HEK293 (cell line): ENCODE results near the gene MYOF.
A peak's percentile ranks its signal among the peaks of the same experiment; 100 is the strongest.

Source experiments
- GLIS1 ChIP-seq: fragments of 450-650 bp; formaldehyde crosslinking; IDR thresholded peaks from 2 replicates; pipeline ENCODE4 v1.5.1; 2016; ENCODE audit warnings: missing biosample characterization, missing genetic modification characterization
- KLF10 ChIP-seq: fragments of 450-650 bp; IDR thresholded peaks from 2 replicates; pipeline ENCODE4 v1.5.1; 2018; ENCODE audit warnings: missing biosample characterization, mild to moderate bottlenecking, missing genetic modification characterization
- SP2 ChIP-seq: fragments of 450-650 bp; formaldehyde crosslinking; IDR thresholded peaks from 2 replicates; pipeline ENCODE4 v1.5.1; 2016; ENCODE audit warnings: missing biosample characterization, missing genetic modification characterization
- TCF7L2 ChIP-seq: IDR thresholded peaks from 2 replicates; pipeline ENCODE4 v1.6.1; 2011; ENCODE audit warnings: low read depth, mild to moderate bottlenecking, inconsistent platforms, low read length, moderate library complexity, borderline replicate concordance
- TSHZ1 ChIP-seq: fragments of 450-650 bp; formaldehyde crosslinking; IDR thresholded peaks from 2 replicates; pipeline ENCODE4 v1.5.1; 2016; ENCODE audit warnings: missing biosample characterization, missing genetic modification characterization, borderline replicate concordance
- ZBTB1 ChIP-seq: fragments of 450-650 bp; formaldehyde crosslinking; IDR thresholded peaks from 2 replicates; pipeline ENCODE4 v1.5.1; 2016; ENCODE audit warnings: missing biosample characterization, missing genetic modification characterization
- ZEB2 ChIP-seq: fragments of 450-650 bp; formaldehyde crosslinking; IDR thresholded peaks from 2 replicates; pipeline ENCODE4 v1.5.1; 2016; ENCODE audit warnings: missing biosample characterization, missing genetic modification characterization
- ZNF10 ChIP-seq: fragments of 450-650 bp; formaldehyde crosslinking; IDR thresholded peaks from 2 replicates; pipeline ENCODE4 v1.5.1; 2017; ENCODE audit warnings: missing biosample characterization, missing genetic modification characterization
- ZNF354C ChIP-seq: fragments of 450-650 bp; formaldehyde crosslinking; IDR thresholded peaks from 2 replicates; pipeline ENCODE4 v1.5.1; 2016; ENCODE audit warnings: missing biosample characterization, missing genetic modification characterization, low read depth, borderline replicate concordance
- ZNF394 ChIP-seq: fragments of 450-650 bp; formaldehyde crosslinking; IDR thresholded peaks from 2 replicates; pipeline ENCODE4 v1.5.1; 2016; ENCODE audit warnings: missing biosample characterization, missing genetic modification characterization, mild to moderate bottlenecking, moderate library complexity, borderline replicate concordance
- ZNF433 ChIP-seq: fragments of 450-650 bp; formaldehyde crosslinking; IDR thresholded peaks from 2 replicates; pipeline ENCODE4 v1.5.1; 2016; ENCODE audit warnings: missing biosample characterization, missing genetic modification characterization, low read depth
- ZNF549 ChIP-seq: fragments of 450-650 bp; IDR thresholded peaks from 2 replicates; pipeline ENCODE4 v1.5.1; 2018; ENCODE audit warnings: missing biosample characterization, missing genetic modification characterization, mild to moderate bottlenecking, inconsistent platforms, moderate library complexity
- ZNF596 ChIP-seq: fragments of 450-650 bp; IDR thresholded peaks from 2 replicates; pipeline ENCODE4 v1.5.0; 2018; ENCODE audit warnings: missing biosample characterization, mild to moderate bottlenecking, missing genetic modification characterization, moderate library complexity
- ZNF624 ChIP-seq: fragments of 450-650 bp; formaldehyde crosslinking; IDR thresholded peaks from 2 replicates; pipeline ENCODE4 v1.5.1; 2017; ENCODE audit warnings: missing biosample characterization, missing genetic modification characterization
- ZNF626 ChIP-seq: fragments of 450-650 bp; sonication (Bioruptor Pico); formaldehyde crosslinking; IDR thresholded peaks from 2 replicates; pipeline ENCODE4 v1.5.1; 2018; ENCODE audit warnings: missing biosample characterization, missing genetic modification characterization, inconsistent platforms
- ZNF692 ChIP-seq: fragments of 450-650 bp; formaldehyde crosslinking; IDR thresholded peaks from 2 replicates; pipeline ENCODE4 v1.5.1; 2016; ENCODE audit warnings: missing biosample characterization, missing genetic modification characterization
- ZNF768 ChIP-seq: fragments of 450-650 bp; formaldehyde crosslinking; IDR thresholded peaks from 2 replicates; pipeline ENCODE4 v1.5.1; 2018; ENCODE audit warnings: missing biosample characterization, mild to moderate bottlenecking, missing genetic modification characterization
- ZNF792 ChIP-seq: fragments of 450-650 bp; formaldehyde crosslinking; IDR thresholded peaks from 2 replicates; pipeline ENCODE4 v1.5.1; 2016; ENCODE audit warnings: missing biosample characterization, missing genetic modification characterization
- TF ChIP-seq, protein P1 (sequence below): fragments of 450-650 bp; formaldehyde crosslinking; conservative IDR thresholded peaks from 2 replicates; pipeline ENCODE4 v1.5.1; 2016; ENCODE audit warnings: low read depth, missing biosample characterization, missing genetic modification characterization
- TF ChIP-seq, protein P2 (sequence below): fragments of 450-650 bp; formaldehyde crosslinking; IDR thresholded peaks from 2 replicates; pipeline ENCODE4 v1.5.1; 2016; ENCODE audit warnings: missing biosample characterization, missing genetic modification characterization
- TF ChIP-seq, protein P3 (sequence below): fragments of 450-650 bp; formaldehyde crosslinking; IDR thresholded peaks from 2 replicates; pipeline ENCODE4 v1.5.1; 2016; ENCODE audit warnings: missing biosample characterization, missing genetic modification characterization, borderline replicate concordance

MYOF gene

DNA sequence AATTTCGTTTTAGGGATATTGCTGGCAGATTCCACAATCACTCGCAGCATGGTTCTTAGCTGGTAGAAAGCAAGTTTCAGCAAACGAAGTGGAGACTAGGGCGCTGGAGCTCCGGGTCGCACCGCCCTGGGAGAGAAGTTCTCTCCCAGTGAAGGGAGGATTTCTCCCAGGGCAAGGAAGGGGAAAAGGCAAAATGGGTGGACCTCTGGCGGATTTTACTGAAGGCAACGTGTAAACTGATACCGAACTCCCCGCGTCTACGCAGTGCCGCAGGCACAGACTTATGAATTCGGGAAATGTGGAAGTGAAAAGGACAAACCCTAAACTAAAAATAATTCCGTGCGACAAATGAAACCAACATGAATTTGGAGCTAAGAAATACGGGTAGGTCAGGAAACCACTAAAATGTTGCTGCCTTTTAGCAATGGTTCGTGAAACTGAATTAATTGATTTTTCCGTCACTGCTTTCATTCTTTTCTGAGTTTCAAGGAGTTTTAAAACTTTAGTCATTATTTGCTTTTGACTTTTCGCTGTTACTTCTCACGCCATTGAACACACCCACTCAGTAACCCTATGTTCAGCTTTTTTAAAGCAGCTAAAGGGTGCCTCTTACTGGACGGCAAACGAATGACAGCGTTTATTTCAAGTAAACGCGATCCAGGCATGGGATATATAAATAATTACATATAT is at the start of gene MYOF (continued):
- TF ChIP-seq, protein P1, sequence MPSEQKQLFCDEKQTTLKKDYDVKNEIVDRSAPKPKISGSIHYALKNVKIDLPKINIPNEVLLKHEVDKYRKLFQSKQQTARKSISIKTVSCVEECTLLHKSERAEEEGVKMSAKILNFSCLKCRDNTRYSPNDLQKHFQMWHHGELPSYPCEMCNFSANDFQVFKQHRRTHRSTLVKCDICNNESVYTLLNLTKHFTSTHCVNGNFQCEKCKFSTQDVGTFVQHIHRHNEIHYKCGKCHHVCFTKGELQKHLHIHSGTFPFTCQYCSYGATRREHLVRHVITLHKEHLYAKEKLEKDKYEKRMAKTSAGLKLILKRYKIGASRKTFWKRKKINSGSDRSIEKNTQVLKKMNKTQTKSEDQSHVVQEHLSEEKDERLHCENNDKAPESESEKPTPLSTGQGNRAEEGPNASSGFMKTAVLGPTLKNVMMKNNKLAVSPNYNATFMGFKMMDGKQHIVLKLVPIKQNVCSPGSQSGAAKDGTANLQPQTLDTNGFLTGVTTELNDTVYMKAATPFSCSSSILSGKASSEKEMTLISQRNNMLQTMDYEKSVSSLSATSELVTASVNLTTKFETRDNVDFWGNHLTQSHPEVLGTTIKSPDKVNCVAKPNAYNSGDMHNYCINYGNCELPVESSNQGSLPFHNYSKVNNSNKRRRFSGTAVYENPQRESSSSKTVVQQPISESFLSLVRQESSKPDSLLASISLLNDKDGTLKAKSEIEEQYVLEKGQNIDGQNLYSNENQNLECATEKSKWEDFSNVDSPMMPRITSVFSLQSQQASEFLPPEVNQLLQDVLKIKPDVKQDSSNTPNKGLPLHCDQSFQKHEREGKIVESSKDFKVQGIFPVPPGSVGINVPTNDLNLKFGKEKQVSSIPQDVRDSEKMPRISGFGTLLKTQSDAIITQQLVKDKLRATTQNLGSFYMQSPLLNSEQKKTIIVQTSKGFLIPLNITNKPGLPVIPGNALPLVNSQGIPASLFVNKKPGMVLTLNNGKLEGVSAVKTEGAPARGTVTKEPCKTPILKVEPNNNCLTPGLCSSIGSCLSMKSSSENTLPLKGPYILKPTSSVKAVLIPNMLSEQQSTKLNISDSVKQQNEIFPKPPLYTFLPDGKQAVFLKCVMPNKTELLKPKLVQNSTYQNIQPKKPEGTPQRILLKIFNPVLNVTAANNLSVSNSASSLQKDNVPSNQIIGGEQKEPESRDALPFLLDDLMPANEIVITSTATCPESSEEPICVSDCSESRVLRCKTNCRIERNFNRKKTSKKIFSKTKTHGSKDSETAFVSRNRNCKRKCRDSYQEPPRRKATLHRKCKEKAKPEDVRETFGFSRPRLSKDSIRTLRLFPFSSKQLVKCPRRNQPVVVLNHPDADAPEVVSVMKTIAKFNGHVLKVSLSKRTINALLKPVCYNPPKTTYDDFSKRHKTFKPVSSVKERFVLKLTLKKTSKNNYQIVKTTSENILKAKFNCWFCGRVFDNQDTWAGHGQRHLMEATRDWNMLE (tag by site-specific recombination), result 0 out of 2 replicates have a peak, but pooled peaks have one; percentile 15
- TF ChIP-seq ZNF692 (tag by site-specific recombination) (no peak), ZNF433 (tag by site-specific recombination) (no peak), SP2 (tag by site-specific recombination) (0 out of 2 replicates have a peak, but pooled peaks have one; percentile 10), ZNF10 (tag by site-specific recombination) (0 out of 2 replicates have a peak, but pooled peaks have one; percentile 24), ZNF624 (no peak), TCF7L2 (no peak), TSHZ1 (tag by site-specific recombination) (no peak), ZNF354C (tag by site-specific recombination) (no peak), ZNF792 (tag by site-specific recombination) (no peak), ZBTB1 (no peak), KLF10 (tag by site-specific recombination) (peak; percentile 91), ZNF596 (tag by site-specific recombination) (no peak), ZNF768 (no peak), ZNF626 (tag by site-specific recombination) (no peak), GLIS1 (tag by site-specific recombination) (peak; percentile 46), ZNF394 (tag by site-specific recombination) (0 out of 2 replicates have a peak, but pooled peaks have one; percentile 26), ZEB2 (tag by site-specific recombination) (peak; percentile 35; the same call in 1 of the 2 replicates), ZNF549 (tag by site-specific recombination) (no peak)
- TF ChIP-seq, protein P2, sequence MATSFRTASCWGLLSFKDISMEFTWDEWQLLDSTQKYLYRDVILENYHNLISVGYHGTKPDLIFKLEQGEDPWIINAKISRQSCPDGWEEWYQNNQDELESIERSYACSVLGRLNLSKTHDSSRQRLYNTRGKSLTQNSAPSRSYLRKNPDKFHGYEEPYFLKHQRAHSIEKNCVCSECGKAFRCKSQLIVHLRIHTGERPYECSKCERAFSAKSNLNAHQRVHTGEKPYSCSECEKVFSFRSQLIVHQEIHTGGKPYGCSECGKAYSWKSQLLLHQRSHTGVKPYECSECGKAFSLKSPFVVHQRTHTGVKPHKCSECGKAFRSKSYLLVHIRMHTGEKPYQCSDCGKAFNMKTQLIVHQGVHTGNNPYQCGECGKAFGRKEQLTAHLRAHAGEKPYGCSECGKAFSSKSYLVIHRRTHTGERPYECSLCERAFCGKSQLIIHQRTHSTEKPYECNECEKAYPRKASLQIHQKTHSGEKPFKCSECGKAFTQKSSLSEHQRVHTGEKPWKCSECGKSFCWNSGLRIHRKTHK (tag by site-specific recombination), result no peak
- TF ChIP-seq, protein P3, sequence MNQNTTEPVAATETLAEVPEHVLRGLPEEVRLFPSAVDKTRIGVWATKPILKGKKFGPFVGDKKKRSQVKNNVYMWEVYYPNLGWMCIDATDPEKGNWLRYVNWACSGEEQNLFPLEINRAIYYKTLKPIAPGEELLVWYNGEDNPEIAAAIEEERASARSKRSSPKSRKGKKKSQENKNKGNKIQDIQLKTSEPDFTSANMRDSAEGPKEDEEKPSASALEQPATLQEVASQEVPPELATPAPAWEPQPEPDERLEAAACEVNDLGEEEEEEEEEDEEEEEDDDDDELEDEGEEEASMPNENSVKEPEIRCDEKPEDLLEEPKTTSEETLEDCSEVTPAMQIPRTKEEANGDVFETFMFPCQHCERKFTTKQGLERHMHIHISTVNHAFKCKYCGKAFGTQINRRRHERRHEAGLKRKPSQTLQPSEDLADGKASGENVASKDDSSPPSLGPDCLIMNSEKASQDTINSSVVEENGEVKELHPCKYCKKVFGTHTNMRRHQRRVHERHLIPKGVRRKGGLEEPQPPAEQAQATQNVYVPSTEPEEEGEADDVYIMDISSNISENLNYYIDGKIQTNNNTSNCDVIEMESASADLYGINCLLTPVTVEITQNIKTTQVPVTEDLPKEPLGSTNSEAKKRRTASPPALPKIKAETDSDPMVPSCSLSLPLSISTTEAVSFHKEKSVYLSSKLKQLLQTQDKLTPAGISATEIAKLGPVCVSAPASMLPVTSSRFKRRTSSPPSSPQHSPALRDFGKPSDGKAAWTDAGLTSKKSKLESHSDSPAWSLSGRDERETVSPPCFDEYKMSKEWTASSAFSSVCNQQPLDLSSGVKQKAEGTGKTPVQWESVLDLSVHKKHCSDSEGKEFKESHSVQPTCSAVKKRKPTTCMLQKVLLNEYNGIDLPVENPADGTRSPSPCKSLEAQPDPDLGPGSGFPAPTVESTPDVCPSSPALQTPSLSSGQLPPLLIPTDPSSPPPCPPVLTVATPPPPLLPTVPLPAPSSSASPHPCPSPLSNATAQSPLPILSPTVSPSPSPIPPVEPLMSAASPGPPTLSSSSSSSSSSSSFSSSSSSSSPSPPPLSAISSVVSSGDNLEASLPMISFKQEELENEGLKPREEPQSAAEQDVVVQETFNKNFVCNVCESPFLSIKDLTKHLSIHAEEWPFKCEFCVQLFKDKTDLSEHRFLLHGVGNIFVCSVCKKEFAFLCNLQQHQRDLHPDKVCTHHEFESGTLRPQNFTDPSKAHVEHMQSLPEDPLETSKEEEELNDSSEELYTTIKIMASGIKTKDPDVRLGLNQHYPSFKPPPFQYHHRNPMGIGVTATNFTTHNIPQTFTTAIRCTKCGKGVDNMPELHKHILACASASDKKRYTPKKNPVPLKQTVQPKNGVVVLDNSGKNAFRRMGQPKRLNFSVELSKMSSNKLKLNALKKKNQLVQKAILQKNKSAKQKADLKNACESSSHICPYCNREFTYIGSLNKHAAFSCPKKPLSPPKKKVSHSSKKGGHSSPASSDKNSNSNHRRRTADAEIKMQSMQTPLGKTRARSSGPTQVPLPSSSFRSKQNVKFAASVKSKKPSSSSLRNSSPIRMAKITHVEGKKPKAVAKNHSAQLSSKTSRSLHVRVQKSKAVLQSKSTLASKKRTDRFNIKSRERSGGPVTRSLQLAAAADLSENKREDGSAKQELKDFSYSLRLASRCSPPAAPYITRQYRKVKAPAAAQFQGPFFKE (tag by site-specific recombination), result no peak
